ENCODE data around the gene TBL1X. TPM values are rescaled to one million over a fixed set of nuclear protein-coding genes. Genes with fewer than 3 reads are reported as not detected.

Gene TBL1X
- polyA plus RNA-seq, 4 donors: 25.1 to 28.0 (median 27.7) TPM

DNA sequence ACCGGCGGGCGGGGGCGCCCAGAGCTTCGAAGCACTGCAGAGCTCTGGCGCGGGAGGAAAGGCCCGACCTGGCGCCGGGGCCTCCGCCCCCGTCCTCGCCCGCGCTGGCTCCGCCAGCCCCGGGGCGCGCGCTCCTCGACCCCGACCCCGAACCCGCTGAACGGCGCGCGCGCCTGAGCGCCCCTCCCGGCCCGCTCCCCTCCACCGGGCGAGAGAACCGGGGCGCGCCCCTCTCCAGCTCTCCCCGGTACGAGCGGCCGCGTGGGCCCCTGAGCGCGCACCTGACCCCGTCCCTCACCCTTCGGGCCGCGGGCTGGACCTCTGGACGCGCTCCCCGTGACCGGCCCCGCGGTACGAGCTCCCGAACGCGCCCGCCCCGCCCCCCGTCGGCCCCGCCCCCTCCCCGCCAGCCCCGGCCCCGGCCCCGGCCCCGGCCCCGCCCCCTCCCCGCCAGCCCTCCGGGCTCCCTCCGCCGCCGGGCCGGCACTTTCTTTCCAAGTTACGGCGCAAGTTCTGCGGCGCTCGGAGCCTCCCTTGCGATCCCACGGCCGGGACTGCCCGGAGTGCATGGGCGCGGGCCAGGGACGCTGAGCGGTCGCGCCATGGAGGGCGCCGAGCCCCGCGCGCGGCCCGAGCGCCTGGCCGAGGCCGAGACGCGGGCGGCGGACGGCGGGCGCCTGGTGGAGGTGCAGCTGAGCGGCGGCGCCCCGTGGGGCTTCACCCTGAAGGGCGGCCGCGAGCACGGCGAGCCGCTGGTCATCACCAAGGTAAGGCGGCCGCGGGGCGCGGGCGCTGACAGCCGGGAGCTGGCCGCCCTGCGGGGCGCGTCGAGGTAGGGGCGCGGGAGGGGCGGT, 321.3 kb downstream of the TBL1X start, which contains the start of gene SHROOM2:
SHROOM2 (plus strand) TSS at position 486 of the 854 bp plus-strand sequence; CDS start at position 603, 117 bp downstream.
- no peak for DNase-seq (ENCODE audit: low read depth in 4 of 4, low spot score in 2 of 4)

DNA sequence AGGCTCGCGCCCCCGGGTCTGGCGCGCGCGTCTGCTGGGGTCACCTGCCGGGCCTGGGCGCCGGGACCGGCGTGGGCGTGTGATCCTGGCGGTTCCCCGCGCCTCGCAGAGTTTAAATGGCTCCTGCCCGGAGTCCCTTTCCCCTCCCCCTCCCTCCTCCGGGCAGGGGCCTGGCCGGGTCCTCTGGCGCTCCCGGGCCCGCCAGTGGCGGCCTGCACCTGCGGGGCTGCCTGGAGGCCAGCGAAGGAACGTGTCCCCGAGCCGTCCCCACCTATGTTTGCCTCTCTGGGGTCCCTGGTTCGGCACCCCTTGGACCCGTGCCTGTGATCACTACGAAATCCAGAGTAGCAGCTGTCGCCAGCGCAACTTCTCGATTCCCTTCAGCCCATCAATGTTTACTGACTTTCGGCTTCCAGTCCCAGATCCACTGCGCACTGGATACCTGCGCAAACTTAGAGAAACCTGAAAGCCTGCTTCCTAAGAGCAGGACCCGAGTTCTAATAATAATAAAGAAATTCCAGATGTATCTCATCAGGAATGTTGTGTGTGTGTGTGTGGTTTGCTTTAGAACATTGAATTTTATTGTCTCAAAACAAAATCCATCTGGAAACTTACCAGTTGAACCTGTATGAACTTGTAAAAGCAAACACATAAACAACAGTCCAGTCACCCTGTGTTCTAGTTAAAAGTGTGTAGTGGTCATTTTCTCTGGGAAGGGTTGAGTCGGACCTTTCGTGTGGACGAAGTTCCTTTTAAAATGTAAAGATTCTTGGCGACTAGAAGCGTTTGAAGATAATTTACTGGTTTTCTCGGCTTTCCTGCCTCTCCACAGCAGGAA, 322.2 kb downstream of the TBL1X start:
- no peak for DNase-seq (ENCODE audit: low read depth in 4 of 4, low spot score in 2 of 4)

DNA sequence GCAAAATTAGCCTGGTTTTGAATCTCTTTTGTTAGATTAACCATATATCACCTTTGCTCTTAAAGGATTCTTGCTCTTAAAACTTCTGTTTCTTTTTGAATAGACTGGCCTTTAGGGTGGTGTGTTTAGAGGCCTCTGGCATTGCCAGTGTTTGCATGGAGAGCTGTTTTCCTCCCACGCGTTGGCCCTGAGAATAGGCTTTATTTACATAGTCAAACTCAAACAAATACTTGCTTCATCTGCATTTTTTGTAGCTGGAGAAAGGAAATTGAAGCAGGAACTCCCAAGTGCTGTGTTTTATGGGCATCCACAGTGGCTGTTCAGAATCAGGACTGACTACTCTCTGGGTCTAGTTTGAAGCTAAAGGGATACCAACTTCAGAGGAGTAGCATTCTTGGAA, 324.1 kb downstream of the TBL1X start:
- DNase-seq (ENCODE audit: low read depth in 4 of 4, low spot score in 2 of 4): no peak

DNA sequence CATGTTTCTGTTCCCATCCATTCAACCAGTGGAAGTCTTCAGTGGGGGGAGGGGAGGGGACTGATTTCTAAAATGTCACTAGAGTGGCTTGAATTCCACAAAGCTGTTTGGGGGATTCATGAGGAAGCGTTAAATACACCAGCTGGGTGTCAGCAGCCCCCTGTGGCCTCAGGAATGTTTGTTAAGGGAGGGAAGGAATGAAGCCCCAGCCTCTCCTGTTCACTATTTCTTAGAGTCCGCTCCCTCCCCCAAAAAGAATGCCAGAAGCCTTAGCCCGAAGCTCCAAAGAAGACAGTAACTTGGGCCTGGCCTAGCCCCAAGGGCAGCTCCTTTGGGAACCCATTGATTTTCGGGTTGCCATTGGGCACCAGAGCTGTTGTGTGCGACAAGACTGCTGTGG, 324.7 kb downstream of the TBL1X start:
- DNase-seq (ENCODE audit: low read depth in 4 of 4, low spot score in 2 of 4): no peak

Measured in left renal cortex interstitium (tissue), 4 donors.